Measurements from ENCODE around the gene STAC. TPM values are rescaled to one million over a fixed set of nuclear protein-coding genes. Genes with fewer than 3 reads are reported as not detected.

STAC gene
- total and polyA plus RNA-seq, 2 donors from 2014 or later: 3.2 to 6.2 TPM

GRCh38 chr3:36596419-36596818 lies 216.1 kb downstream of the STAC start:
- Histone ChIP-seq H3K4me1 (ENCODE audit: control insufficient read depth in 2 of 3, insufficient read depth in 2 of 3, low read depth in 1 of 3, low read length in 3 of 3) (no peaks in the 10 kb centered on the region), H3K36me3 (ENCODE audit: control insufficient read depth in 2 of 3, insufficient read depth in 3 of 3, low read length in 3 of 3) (no peaks in the 10 kb centered on the region), H3K27me3 (ENCODE audit: control insufficient read depth, insufficient read depth, low read length) (no peaks in the 10 kb centered on the region), H3K9me3 (ENCODE audit: control insufficient read depth in 2 of 3, insufficient read depth in 1 of 3, low read length in 3 of 3) (no peaks in the 10 kb centered on the region), H3K27ac (ENCODE audit: low read depth in 2 of 2, low read length in 2 of 2) (no peak overlapping the region), H3K4me3 (ENCODE audit: low read length in 3 of 3) (no peak overlapping the region), H3K9ac (ENCODE audit: low read length in 3 of 3) (no peak overlapping the region)
- intact Hi-C loops (cut with DNase I): no loop called here
- DNase-seq: no peak
- TF ChIP-seq CTCF (IDR thresholded peaks at IDR 0.05; ENCODE audit: borderline replicate concordance, extremely low read depth, insufficient read depth): no peak
- no peak for FAIRE-seq

DNA sequence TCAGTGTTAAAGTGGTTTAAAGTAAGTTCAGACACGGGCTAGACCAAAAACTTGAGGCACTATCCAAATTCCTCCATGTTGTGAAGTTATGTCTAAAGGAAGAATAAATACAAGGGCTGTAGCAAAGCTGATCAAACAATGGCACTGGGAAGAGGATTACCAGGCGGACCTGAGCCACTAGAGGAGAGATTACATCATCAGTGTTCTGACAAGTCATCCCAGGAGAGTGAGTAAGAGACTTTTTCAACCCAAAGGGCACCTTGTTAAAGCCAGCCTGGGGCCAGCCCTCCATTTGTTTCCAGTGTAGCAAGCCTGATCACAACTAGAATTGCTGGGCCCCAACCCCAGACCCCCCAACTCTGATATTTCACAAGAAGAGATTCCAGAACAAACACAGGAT lies 217.1 kb downstream of the STAC start:
- H3K27ac ChIP-seq (ENCODE audit: low read depth in 2 of 2, low read length in 2 of 2): no peak overlapping the region
- no peak overlapping the region for H3K4me3 ChIP-seq (ENCODE audit: low read length in 3 of 3)
- H3K9ac ChIP-seq (ENCODE audit: low read length in 3 of 3): no peak overlapping the region
- FAIRE-seq: no peak
- no peak for DNase-seq
- no peaks in the 10 kb centered on the region for H3K4me1 ChIP-seq (ENCODE audit: control insufficient read depth in 2 of 3, insufficient read depth in 2 of 3, low read depth in 1 of 3, low read length in 3 of 3)
- H3K9me3 ChIP-seq (ENCODE audit: control insufficient read depth in 2 of 3, insufficient read depth in 1 of 3, low read length in 3 of 3): no peaks in the 10 kb centered on the region
- no peak for TF ChIP-seq CTCF (IDR thresholded peaks at IDR 0.05; ENCODE audit: borderline replicate concordance, extremely low read depth, insufficient read depth)
- H3K27me3 ChIP-seq (ENCODE audit: control insufficient read depth, insufficient read depth, low read length): no peaks in the 10 kb centered on the region
- no peaks in the 10 kb centered on the region for H3K36me3 ChIP-seq (ENCODE audit: control insufficient read depth in 2 of 3, insufficient read depth in 3 of 3, low read length in 3 of 3)
- intact Hi-C loops (cut with DNase I): no loop called here
